Activated CD4-positive, alpha-beta T cell treated with anti-CD3 and anti-CD28 coated beads, Interleukin-2, amount 50 U/mL, for 48 hours (primary cell): ENCODE data around the gene POLR2F.

Source experiments
- DNase-seq, 2 experiments: peaks; one replicate each; pipeline ENCODE4 v3.0.0-alpha.2; 2020

Gene POLR2F

DNA sequence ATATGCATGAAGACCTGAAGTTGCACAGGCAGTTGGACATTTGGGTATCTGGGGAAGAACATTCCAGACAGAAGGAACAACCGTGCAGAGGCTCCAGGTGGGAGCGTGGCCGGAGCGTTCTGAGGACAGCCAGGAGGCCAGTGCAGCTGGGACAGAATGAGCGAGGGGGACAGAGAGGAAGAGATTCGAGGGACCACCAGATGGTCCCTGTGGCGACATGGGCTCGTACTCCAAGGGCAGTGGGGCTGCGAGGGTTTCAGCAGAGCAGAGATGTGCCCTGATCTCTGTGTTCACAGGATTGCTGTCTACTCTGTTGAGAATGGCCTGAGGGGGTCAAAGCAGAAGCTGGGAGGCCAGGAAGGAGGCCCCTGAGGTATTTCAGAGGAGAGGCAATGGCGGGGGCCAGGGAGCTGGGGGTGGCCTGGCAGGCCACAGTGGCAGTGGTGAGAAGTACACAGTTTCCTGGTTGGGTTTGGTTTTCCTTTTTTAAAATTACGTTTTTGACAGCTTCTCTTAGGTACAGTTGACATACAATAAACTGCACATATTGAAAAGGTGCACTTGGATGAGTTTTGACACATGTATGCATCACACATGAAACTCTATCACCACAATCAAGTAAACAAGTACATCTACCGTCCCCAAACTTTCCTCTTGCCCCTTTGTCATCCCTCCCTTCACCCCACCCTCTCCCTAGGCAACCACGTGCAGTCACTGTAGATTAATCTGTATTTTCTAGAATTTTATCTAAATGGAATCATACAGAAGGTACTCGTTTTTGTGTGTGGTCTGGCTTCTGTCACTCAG, 55.7 kb downstream of the POLR2F start:
- no peak for DNase-seq

GRCh38 chr22:38012604-38013072, 59.1 kb downstream of the POLR2F start:
- DNase-seq, result no peak

GRCh38 chr22:38014083-38014482, 60.6 kb downstream of the POLR2F start:
- no peak for DNase-seq

- no peak for DNase-seq
Measured at GRCh38 chr22:38016182-38017151, 63.0 kb downstream of the POLR2F start.

GRCh38 chr22:38017272-38017920, 63.9 kb downstream of the POLR2F start:
- no peak for DNase-seq

GRCh38 chr22:38017939-38018885, 64.7 kb downstream of the POLR2F start:
- no peak for DNase-seq
